GM19324 (cell line): Measurements from ENCODE around the gene LMOD1.
"Not testable (repeated sequence)": the region's sequence is repeated elsewhere in the genome, so short reads cannot be mapped to it uniquely, and the experiment has no call there.

Source experiments
- ATAC-seq: cut with Tn5 transposase; IDR thresholded peaks from one replicate; pipeline ENCODE4 v1.9.1; 2021; ENCODE audit warnings: mild to moderate bottlenecking, moderate library complexity; ENCODE audit not compliant: unreplicated experiment, low FRiP score

The LMOD1 gene

GRCh38 chr1:201949491-201949890, 3.1 kb upstream of the LMOD1 start:
- ATAC-seq = no peak

- ATAC-seq = no peak
These were observed 1.3 kb upstream of the LMOD1 start for GRCh38 chr1:201947697-201948008.

- no peak for ATAC-seq
These were observed 505 bp downstream of the LMOD1 start for GRCh38 chr1:201945863-201946223.

- ATAC-seq = no peak
These were observed 1.2 kb downstream of the LMOD1 start for GRCh38 chr1:201945157-201945556.

GRCh38 chr1:201944639-201945038, 1.7 kb downstream of the LMOD1 start:
- ATAC-seq = no peak

GRCh38 chr1:201944002-201944401, 2.3 kb downstream of the LMOD1 start:
- ATAC-seq = no peak

GRCh38 chr1:201942129-201942495, 4.2 kb downstream of the LMOD1 start:
- ATAC-seq = no peak

- no peak for ATAC-seq
These were observed 4.8 kb downstream of the LMOD1 start for GRCh38 chr1:201941420-201942128.

GRCh38 chr1:201940316-201940715, 6.0 kb downstream of the LMOD1 start:
- ATAC-seq = not testable (repeated sequence)

GRCh38 chr1:201939574-201939973, 6.8 kb downstream of the LMOD1 start:
- no peak for ATAC-seq

- no peak for ATAC-seq
These were observed 7.2 kb downstream of the LMOD1 start for GRCh38 chr1:201939148-201939547.

GRCh38 chr1:201938440-201939035, 7.8 kb downstream of the LMOD1 start:
- no peak for ATAC-seq

GRCh38 chr1:201937624-201938213, 8.6 kb downstream of the LMOD1 start:
- ATAC-seq = no peak

GRCh38 chr1:201933840-201934430, 12.4 kb downstream of the LMOD1 start:
- ATAC-seq = no peak

GRCh38 chr1:201930803-201931202, 15.5 kb downstream of the LMOD1 start:
- no peak for ATAC-seq

GRCh38 chr1:201930137-201930536, 16.2 kb downstream of the LMOD1 start:
- no peak for ATAC-seq

- no peak for ATAC-seq
These were observed 18.1 kb downstream of the LMOD1 start for GRCh38 chr1:201928266-201928665.

GRCh38 chr1:201925981-201926645, 20.2 kb downstream of the LMOD1 start:
- ATAC-seq = no peak

GRCh38 chr1:201925301-201925567, 21.1 kb downstream of the LMOD1 start:
- ATAC-seq = no peak

GRCh38 chr1:201921952-201922558, 24.3 kb downstream of the LMOD1 start:
- ATAC-seq = no peak

- ATAC-seq = no peak
These were observed 28.0 kb downstream of the LMOD1 start for GRCh38 chr1:201918343-201918742.
